HG02885 (cell line): ENCODE measurements around the gene GARS1.

Source experiments
- ATAC-seq: cut with Tn5 transposase; IDR thresholded peaks from one replicate; pipeline ENCODE4 v1.9.1; 2021; ENCODE audit warnings: mild to moderate bottlenecking; ENCODE audit not compliant: unreplicated experiment, poor library complexity

GARS1 gene

DNA sequence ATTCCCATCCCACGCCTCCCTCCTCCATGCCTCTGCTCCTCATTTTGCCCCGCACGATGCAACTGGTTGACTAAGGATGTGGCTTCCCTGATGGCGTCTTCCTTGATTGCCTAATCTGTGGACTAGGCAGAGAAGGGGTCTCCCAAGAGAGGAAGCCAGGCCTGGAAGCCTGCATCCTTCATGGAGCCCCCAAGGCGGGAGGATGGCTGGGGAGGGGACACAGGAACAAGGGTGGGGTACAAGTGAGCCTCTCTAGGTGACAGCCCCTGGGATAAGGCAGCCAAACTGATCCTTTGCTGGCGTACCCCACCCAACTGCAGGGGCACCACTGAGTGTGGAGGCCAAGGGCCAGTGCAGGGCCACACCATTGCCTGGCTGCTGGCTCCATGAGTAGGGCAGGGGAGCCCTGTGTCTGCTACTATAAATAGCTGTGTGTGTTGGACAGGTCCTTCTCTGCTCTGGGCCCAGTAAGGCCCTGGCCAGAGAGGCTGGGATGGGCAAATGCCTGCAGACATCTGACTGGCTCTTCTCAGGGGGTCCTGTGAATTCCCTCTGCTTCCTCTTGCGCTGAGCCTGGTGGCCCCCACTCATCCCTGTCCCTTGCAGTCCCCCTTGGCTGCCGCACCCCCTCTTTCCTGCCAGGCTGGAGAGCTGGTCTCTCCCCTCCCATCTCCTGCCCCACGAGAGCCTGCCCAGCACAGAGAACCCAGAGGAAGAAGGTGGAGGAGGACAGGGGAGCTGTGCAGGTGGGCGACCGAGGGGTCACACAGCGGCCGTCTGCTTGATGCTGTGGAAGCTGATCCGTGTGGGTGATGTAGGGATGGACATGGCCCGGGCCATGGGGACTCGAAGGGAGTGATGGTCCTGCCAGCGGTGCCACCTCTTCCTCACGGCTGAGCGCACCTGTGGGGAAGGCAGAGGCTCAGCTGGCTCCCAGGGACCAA is 58.3 kb downstream of the GARS1 start:
- ATAC-seq: no peak

DNA sequence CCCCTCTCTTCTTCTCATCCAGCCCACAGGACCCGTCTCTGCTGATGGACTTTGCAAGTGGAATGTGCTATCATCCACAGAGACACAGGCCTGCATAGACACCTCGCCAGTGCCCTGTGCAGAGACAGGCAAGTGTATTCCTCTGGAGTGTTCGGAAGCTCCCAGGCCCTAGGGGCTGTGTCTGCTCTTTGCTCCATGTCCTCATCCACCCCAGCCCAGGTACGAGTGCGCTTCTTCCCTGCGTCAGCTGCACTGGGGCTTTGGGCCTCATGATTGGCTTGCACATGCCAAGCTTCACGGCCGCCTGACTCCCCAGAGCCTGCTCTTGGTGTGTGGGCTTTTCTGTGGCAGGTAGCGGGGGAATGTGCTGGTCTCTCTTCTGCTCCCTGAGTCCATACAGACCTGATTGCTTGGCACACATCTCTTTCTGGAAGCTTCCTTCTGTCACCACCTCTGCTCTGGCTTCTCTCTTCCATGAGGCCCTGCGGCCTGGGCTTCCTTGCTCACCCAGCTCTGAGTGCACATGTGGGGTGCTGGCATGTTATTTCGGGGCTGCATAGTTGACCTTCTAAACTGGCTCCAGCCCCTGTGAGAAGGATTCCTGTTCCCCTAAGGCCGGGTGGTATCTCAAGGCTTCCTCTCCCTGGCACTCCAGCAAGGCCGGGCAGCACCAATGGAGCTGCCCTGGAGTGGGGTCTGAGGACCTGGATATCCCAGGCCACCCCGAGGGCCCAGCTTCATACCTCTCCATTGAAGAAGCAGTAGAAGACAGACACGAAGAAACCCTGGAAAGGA is 59.8 kb downstream of the GARS1 start:
- ATAC-seq: no peak

DNA sequence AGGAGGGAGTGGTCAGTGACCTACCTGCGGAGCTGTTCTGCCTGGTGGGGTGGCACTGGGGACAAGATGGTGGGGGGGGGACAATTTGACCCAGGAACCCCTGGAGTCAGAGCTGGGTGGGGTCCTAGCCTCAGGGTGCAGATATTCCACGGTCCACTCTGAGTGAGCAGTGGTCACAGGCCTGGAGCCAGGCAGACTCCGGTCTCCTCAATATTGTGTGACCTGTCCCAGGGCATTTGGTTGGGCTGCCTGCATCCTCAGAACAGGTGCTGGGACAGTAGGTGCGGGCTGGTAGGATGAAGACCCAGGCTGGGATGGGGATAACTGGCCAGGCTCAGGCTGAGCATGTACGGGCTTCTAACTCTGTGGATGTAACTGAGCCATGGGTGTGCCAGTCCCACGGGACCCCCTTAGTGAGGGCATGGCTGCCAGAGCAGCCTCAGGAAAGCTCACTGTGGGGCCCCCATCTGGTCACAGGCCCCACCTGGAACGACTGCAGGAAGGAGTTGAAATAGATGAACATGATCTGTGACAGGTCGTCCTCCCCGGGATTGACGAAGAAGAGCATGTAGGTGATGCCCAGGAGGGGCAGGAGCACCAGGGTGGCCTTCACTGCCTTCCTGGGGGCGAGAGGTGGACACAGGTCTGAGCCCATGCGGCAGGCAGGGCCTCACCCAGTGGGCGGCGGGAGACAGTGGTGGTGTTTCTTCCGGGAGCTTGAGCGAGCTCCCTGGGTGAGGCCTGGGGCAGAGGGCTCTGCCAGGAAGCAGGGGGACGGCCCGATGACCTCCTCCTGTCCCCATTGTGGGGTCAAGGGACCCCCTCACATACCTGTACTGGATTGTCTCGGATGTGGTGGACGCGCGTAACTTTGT is 60.7 kb downstream of the GARS1 start:
- no peak for ATAC-seq

DNA sequence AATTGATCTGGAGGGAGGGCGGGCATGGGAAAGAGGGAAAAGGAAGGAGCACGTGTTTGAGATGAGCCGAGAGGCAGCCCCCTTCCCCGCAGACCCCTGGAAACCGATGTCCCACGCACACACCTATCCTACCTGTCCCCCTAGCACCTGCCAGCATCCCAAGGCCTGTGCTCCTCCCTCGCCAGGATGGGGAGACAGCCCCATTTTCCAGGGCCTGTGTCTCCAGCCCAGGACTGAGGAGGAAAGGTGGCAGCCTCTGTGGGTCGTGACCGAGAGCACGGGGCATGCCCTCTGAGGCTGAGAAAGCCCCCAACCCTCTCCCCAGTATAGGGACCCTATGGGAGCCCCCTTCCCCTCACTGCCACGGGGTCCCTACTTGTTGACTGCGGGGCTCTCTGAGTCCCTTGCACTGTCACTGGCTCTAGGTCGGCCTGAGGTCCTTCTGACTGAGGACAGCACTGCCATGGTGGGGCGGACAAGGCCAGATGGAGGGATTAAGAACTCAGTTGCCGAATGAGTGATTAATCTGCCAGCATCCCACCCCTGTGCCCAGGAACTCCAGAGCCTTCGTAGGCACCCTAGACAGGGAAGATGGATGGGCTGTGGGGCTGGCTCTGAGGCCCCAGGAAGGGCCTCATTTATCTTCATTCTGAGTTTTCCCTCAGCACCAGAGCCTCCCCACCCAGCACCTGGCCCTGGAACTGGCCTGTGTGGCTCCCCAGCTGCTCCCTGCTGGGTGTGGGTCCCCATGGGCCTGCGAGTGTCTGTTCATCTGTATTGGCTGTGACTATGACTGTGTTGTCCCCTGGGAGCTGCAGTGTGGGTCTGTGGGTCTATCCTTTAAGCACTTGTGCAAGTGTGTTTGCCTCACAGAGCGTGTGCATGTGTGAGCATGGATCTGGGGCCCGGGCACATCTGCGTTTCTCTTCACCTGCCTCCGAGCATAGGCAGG is 61.6 kb downstream of the GARS1 start:
- ATAC-seq: no peak

DNA sequence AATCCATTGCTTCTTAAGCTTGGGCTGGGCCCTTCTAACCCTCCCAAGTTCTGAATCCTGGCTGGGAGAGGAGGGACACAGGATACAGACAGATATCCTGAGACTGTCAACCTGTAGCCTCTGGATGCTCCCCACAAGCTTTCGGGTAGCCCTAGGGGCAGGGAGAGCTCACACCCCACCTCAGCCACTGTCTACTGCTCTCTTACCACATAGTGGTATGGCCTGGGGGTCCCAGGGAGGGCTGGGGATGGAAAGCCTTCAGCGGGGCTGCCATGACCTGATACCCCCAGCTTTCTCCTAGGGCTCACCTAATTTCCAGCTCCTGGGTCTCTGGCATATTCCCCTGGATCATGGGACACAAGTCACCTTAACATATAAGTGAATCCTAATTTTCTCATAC is 62.5 kb downstream of the GARS1 start:
- no peak for ATAC-seq

GRCh38 chr7:30658479-30659074 is 63.9 kb downstream of the GARS1 start:
- no peak for ATAC-seq

DNA sequence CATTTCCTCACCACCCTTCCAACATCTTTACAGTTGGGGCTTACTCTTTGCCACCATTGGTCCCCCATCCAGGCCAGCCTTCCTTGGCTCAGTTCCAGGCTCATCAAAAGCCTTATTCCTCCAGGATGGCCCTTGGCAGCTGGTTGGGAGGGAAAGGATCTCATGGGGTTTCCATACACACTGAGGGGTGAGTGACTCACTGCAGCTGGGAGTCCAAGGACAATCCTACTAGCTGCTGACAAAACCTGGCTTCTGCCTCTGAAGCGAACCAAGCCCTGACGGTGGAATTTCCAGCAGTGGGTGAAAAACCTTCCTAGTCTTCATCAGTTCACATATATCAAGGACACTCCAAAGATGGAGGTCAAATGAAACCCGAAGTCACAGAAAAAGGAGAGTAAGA is 64.6 kb downstream of the GARS1 start:
- no peak for ATAC-seq

DNA sequence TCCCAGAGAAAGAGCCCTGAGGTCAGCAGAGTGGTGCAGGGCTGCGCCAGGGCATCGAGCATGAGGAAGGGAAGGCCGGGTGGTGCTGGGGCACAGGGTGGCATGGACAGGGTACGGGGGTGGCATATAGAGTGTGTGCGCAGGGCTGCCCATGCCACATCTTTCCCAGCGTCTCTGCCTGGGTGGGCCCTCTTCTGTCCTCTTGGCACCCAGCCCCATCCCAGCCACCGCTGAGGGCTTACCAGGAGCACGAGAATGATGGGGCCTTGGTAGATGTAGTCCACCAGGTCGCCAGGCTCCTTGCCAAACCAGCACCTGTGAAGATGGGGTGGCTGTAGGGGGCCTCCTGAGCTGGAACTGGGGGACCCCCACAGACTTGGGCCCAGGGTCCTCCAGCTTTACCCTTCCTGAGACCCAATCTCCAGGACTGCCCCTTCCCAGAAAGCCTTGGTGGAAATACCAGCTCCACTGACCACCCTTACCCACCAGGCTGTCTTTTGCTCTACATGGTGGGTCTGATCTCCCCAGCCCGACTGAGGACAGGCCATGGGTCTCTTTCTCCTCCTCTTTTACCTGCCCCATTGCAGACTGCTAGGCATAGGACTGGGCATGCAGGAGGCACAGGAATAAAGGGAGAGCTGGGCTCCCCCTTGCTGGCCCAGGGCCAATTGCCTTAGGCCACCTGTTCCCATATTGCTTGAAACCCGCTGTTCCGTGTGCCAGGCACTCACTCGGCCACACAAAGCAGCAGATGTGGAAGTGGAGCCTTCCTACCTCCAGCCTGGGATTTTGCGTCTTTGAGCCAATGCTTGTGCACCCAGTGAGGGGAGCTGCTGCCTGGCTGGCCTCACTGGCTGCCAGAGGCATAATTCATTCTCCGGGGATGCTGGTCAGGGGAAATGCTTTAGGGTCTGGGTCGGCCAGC is 65.9 kb downstream of the GARS1 start:
- ATAC-seq: no peak

- ATAC-seq: no peak
Observed at GRCh38 chr7:30661926-30662325, 67.2 kb downstream of the GARS1 start.

DNA sequence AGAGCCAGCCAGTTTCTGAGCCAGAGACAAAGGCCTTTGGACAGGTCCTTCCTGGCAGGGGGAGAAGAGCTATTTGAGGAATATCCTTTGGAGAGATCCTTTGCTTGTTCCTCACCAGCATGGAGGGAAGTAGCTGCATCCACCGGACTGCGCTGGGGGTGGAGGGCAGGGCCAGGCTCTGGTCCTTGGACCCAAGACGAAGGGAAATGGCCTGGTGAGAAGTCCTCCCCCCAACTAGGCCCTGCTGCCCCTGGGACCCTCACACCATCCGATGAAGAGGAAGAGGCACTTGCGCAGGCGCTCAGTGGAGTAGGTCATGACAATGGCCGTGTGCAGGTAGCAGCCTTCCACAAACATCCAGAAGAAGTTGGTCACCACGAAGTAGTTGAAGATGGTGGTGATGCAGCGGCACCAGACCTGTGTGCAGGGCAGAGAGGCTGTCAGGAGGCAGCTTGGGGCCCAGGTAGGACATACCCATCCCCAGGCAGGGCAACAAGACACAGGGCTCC is 67.8 kb downstream of the GARS1 start:
- no peak for ATAC-seq

DNA sequence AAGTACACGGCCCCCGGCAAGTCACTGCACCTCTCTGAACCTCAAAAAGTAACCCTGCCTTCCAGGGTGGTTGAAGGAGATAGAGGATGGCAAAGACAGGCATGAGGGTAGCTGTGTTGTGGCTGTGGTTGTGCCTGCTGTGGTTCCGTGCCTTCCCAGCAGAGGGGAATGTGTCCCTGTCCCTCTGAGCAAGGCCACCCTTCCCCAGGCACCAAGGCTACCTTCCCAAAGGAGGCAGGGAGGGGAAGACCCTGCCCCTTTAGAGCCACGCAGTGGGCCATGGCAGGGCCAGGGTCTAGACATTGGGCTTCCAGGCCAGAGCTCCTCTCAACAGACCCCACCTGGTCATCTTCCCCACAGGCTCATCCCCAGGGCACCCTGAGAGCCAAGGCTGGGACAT is 68.7 kb downstream of the GARS1 start:
- no peak for ATAC-seq

DNA sequence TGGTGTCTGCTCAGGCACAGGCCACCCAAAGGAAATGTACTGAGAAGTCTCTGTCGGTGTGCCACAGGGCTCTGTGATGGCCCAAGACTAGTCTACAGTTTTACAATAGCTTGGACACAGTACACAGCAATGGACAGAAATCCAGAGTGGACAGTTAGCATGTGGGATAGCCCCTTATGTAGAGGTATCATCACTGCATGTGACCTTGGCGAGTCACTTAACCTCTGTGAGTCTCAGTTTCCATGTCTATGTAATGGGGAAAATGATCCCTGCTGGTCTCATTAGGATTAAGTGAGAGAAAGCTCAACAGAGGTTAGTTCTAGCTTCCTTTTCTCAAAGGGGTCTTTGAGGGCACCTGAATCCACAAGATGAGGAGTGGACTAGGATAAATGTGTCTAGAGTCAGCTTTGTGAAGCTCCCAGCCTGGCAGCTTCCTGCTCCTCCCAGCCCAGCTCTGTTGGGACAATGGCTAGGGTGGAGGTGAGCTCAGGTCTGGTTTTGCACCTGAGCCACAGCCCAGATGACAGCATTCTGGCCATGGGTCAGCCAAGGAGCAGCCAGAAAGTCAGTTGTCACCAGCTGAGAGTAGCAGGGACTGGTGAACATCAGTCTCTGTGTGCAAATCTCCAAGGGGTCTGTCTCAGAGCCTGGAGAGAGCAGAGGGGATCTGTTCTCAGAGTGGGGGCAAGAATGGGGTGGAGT is 69.7 kb downstream of the GARS1 start:
- no peak for ATAC-seq

GRCh38 chr7:30665043-30665442 is 70.4 kb downstream of the GARS1 start:
- no peak for ATAC-seq

GRCh38 chr7:30665449-30665848 is 70.8 kb downstream of the GARS1 start:
- no peak for ATAC-seq

DNA sequence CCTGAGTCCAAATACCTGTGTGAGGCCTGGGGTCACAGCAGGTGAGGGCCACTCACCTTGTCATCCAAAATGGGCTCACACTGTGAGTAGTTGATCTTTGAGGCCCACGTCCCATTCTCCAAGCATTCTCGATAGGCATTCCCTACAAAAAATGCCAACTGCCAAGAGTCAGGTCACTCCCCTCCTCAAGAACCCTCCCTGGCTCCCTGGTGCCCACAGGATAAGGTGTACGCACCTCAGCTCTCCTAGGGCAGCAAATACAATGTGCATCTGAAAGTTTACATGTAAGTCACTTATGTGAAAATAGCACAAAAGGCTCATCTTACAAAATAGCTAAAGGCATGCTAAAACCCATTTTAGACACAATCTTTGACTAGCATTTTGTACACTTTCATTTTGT is 72.5 kb downstream of the GARS1 start:
- ATAC-seq: no peak

DNA sequence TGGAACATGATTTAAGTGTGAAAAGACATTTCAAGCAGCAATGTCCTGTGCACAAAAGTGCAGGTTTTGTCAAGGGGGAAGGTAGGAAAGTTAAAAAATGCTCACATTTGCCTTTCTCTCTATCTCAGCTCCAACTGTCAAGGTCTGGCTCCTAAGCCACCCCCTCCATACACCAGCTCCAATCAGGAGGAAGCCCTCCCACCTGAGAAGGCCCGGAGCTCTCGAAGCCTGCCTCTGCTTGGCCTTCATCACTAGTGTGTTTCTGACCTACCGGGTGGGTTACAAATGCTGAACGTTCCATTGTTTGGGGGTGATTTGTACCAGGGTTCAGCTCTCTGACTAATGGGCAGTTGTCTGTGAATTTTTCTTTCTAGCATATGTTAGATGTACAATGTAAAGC is 73.4 kb downstream of the GARS1 start:
- ATAC-seq: no peak

GRCh38 chr7:30671793-30672465 is 77.3 kb downstream of the GARS1 start:
- no peak for ATAC-seq
